H1 (cell line): ENCODE data around the gene UNC93A.

Source experiments
- ASH2L ChIP-seq: fragments of 200-600, 300-600 bp; sonication (generic); IDR thresholded peaks from one replicate; pipeline ENCODE4 v1.7.1; 2017; ENCODE audit warnings: low read length
- CBX5 ChIP-seq: fragments of 300-800, 300-1000 bp; sonication (generic); IDR thresholded peaks from 2 replicates; pipeline ENCODE4 v1.7.1; 2016; ENCODE audit warnings: antibody characterized with exemption, low read length, low read depth
- CHD1 ChIP-seq: IDR thresholded peaks from 2 replicates; pipeline ENCODE4 v1.6.1; 2012; ENCODE audit warnings: low read depth, low read length, improper control_type of control experiment
- CTCF ChIP-seq, 3 experiments: IDR thresholded peaks; 1 replicate in 2 of 3; 2 replicates in 1 of 3; pipeline versions ENCODE4 v1.5.1 to v1.6.1; 2011; ENCODE audit warnings: low read length in 3 of 3, mild to moderate bottlenecking in 3 of 3, inconsistent platforms in 2 of 3, low read depth in 1 of 3, moderate library complexity in 1 of 3; ENCODE audit not compliant: insufficient read depth in 1 of 3; ENCODE audit errors: control extremely low read depth in 1 of 3
- EGR1 ChIP-seq: IDR thresholded peaks from 2 replicates; pipeline ENCODE4 v1.6.1; 2011; ENCODE audit warnings: low read depth, low read length, borderline replicate concordance
- GTF2F1 ChIP-seq: IDR thresholded peaks from 2 replicates; pipeline ENCODE4 v1.6.1; 2012; ENCODE audit warnings: low read depth, low read length, improper control_type of control experiment, borderline replicate concordance
- HDAC2 ChIP-seq, 2 experiments: fragments of 300-600 bp in 1 of 2; sonication (generic) in 1 of 2; IDR thresholded peaks; 2 replicates each; pipeline ENCODE4 v1.6.1; 2011 to 2012; ENCODE audit warnings: low read depth in 2 of 2, low read length in 2 of 2, mild to moderate bottlenecking in 2 of 2, moderate library complexity in 2 of 2, borderline replicate concordance in 1 of 2, inconsistent platforms in 1 of 2
- KDM1A ChIP-seq: fragments of 200-600, 300-600 bp; sonication (generic); IDR thresholded peaks from 2 replicates; pipeline ENCODE4 v1.7.1; 2016; ENCODE audit warnings: mild to moderate bottlenecking, low read length, borderline replicate concordance
- POLR2A ChIP-seq, 2 experiments: IDR thresholded peaks; 1 replicate in 1 of 2; 2 replicates in 1 of 2; pipeline ENCODE4 v1.6.1; 2011; ENCODE audit warnings: low read depth in 2 of 2, low read length in 2 of 2, mild to moderate bottlenecking in 2 of 2; ENCODE audit errors: control extremely low read depth in 1 of 2
- POLR2AphosphoS5 ChIP-seq: IDR thresholded peaks from 2 replicates; pipeline ENCODE4 v1.6.1; 2011; ENCODE audit warnings: low read depth, low read length
- RFX5 ChIP-seq: IDR thresholded peaks from 2 replicates; pipeline ENCODE4 v1.6.1; 2011; ENCODE audit warnings: low read depth, low read length, improper control_type of control experiment, borderline replicate concordance
- RXRA ChIP-seq: IDR thresholded peaks from 2 replicates; pipeline ENCODE4 v1.6.1; 2011; ENCODE audit warnings: low read depth, mild to moderate bottlenecking, low read length, moderate library complexity; ENCODE audit not compliant: insufficient read depth
- TAF1 ChIP-seq: IDR thresholded peaks from 2 replicates; pipeline ENCODE4 v1.6.1; 2011; ENCODE audit warnings: mild to moderate bottlenecking, low read depth, low read length

- TF ChIP-seq CTCF (IDR thresholded peaks at IDR 0.05; ENCODE audit: control extremely low read depth in 1 of 3, insufficient read depth in 1 of 3, low read depth in 1 of 3, low read length in 3 of 3) = peak; percentile 86 to 98 (median 88)
- peak; percentile 75; the same call in 1 of the 2 replicates for TF ChIP-seq POLR2AphosphoS5
- no peak for TF ChIP-seq EGR1
- no peak for TF ChIP-seq GTF2F1
- TF ChIP-seq KDM1A = no peak
- TF ChIP-seq CBX5 = no peak
- no peak for TF ChIP-seq CHD1
- TF ChIP-seq POLR2A (IDR thresholded peaks at IDR 0.05; ENCODE audit: control extremely low read depth in 1 of 2, low read depth in 2 of 2, low read length in 2 of 2) = peak in 1 of 2 experiments; percentile 35; a peak in 1 of 3 replicates
- 0 out of 4 replicates have a peak, but pooled peaks of 1 of the 2 experiments have one; percentile 23 for TF ChIP-seq HDAC2 (IDR thresholded peaks at IDR 0.05; ENCODE audit: borderline replicate concordance in 1 of 2, low read depth in 2 of 2, low read length in 2 of 2)
- no peak for TF ChIP-seq RXRA
- TF ChIP-seq ASH2L = peak; percentile 43
- peak; percentile 67; the same call in 1 of the 2 replicates for TF ChIP-seq TAF1
- TF ChIP-seq RFX5 = no peak
Observed at GRCh38 chr6:167350731-167351655, 59.9 kb downstream of the UNC93A start.
